Transverse colon (tissue), 4 donors: ENCODE measurements around the gene DENND2A.

ENCODE experiments used
- EP300 ChIP-seq: sonication (generic); formaldehyde crosslinking; IDR thresholded peaks from one replicate; pipeline ENCODE4 v1.6.1; 2017; ENCODE audit warnings: antibody characterized with exemption, low read depth
- POLR2A ChIP-seq: fragments of 450-650 bp; IDR thresholded peaks from one replicate; pipeline ENCODE4 v1.6.1; 2016; ENCODE audit warnings: antibody characterized with exemption, mild to moderate bottlenecking, moderate library complexity
- POLR2AphosphoS5 ChIP-seq, 3 donors: sonication (generic); formaldehyde crosslinking; IDR thresholded peaks; one replicate each; pipeline ENCODE4 v1.6.1; 2016; ENCODE audit warnings: antibody characterized with exemption in 3 of 3
- TF ChIP-seq, protein P1 (sequence below), 5 experiments: fragments of 200-600 bp in 3 of 5; fragments of 450-650 bp in 2 of 5; sonication (generic) in 3 of 5; IDR thresholded peaks; 1 replicate in 2 of 5; 2 replicates in 3 of 5; pipeline ENCODE4 v1.5.1; 2016 to 2017; ENCODE audit warnings: antibody characterized with exemption in 5 of 5, inconsistent platforms in 3 of 5, mild to moderate bottlenecking in 2 of 5, moderate library complexity in 1 of 5

GRCh38 chr7:140540136-140540777 lies 100.4 kb downstream of the DENND2A start:
- TF ChIP-seq, protein P1, sequence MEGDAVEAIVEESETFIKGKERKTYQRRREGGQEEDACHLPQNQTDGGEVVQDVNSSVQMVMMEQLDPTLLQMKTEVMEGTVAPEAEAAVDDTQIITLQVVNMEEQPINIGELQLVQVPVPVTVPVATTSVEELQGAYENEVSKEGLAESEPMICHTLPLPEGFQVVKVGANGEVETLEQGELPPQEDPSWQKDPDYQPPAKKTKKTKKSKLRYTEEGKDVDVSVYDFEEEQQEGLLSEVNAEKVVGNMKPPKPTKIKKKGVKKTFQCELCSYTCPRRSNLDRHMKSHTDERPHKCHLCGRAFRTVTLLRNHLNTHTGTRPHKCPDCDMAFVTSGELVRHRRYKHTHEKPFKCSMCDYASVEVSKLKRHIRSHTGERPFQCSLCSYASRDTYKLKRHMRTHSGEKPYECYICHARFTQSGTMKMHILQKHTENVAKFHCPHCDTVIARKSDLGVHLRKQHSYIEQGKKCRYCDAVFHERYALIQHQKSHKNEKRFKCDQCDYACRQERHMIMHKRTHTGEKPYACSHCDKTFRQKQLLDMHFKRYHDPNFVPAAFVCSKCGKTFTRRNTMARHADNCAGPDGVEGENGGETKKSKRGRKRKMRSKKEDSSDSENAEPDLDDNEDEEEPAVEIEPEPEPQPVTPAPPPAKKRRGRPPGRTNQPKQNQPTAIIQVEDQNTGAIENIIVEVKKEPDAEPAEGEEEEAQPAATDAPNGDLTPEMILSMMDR (IDR thresholded peaks at IDR 0.05), result no peak
- TF ChIP-seq EP300 (no peak), POLR2AphosphoS5 (IDR thresholded peaks at IDR 0.05) (no peak), POLR2A (no peak)
